Chondrocyte (in vitro differentiated cells): Measurements from ENCODE around the gene KLF15. TPM values are rescaled to one million over a fixed set of nuclear protein-coding genes. Genes with fewer than 3 reads are reported as not detected.

ENCODE experiments used
- DNase-seq: peaks from one replicate; pipeline ENCODE4 v3.0.0; 2021; ENCODE audit warnings: mixed read lengths, low spot score
- H3K27ac Mint-ChIP-seq: one replicate; pipeline ENCODE4 v1.8.0; 2021; ENCODE audit warnings: mild to moderate bottlenecking, moderate library complexity, mixed read lengths; ENCODE audit not compliant: unreplicated experiment
- H3K27me3 Mint-ChIP-seq: 2 replicates; pipeline ENCODE4 v1.8.0; 2021; ENCODE audit warnings: low read depth, mixed read lengths
- H3K36me3 Mint-ChIP-seq: 2 replicates; pipeline ENCODE4 v1.8.0; 2021; ENCODE audit warnings: low read depth, mixed read lengths
- H3K4me1 Mint-ChIP-seq: 2 replicates; pipeline ENCODE4 v1.8.0; 2021; ENCODE audit warnings: low read depth, mild to moderate bottlenecking, mixed read lengths
- H3K4me3 Mint-ChIP-seq: one replicate; pipeline ENCODE4 v1.8.0; 2021; ENCODE audit warnings: mild to moderate bottlenecking, moderate library complexity, mixed read lengths; ENCODE audit not compliant: unreplicated experiment
- H3K9me3 Mint-ChIP-seq: 2 replicates; pipeline ENCODE4 v1.8.0; 2021; ENCODE audit warnings: low read depth, mixed read lengths
- CTCF ChIP-seq: fragments of 200-600 bp; sonication (generic); IDR thresholded peaks from 2 replicates; pipeline ENCODE4 v1.5.0; 2021; ENCODE audit warnings: antibody characterized with exemption, mild to moderate bottlenecking, moderate library complexity
- total RNA-seq: library from RNA; stranded (reverse); gene quantifications from 3 replicates; pipeline ENCODE4 v1.2.1, GENCODE V29; 2021

The KLF15 gene
- total RNA-seq, 1 donor from 2014 or later = 1.3 TPM

- H3K27me3 Mint-ChIP-seq = no peaks in the 10 kb centered on the region
- no peaks in the 10 kb centered on the region for H3K4me1 Mint-ChIP-seq
- DNase-seq = no peak
- H3K27ac Mint-ChIP-seq = no peak overlapping the region
- H3K36me3 Mint-ChIP-seq = no peaks in the 10 kb centered on the region
- H3K9me3 Mint-ChIP-seq = no peaks in the 10 kb centered on the region
- no peak overlapping the region for H3K4me3 Mint-ChIP-seq
- peak; percentile 34 for TF ChIP-seq CTCF
Observed at GRCh38 chr3:126348308-126348920, 8.8 kb downstream of the KLF15 start.

GRCh38 chr3:126347543-126348161, 9.6 kb downstream of the KLF15 start:
- no peak overlapping the region for H3K27ac Mint-ChIP-seq
- TF ChIP-seq CTCF = no peak
- no peaks in the 10 kb centered on the region for H3K27me3 Mint-ChIP-seq
- no peaks in the 10 kb centered on the region for H3K36me3 Mint-ChIP-seq
- no peaks in the 10 kb centered on the region for H3K4me1 Mint-ChIP-seq
- H3K4me3 Mint-ChIP-seq = no peak overlapping the region
- H3K9me3 Mint-ChIP-seq = no peaks in the 10 kb centered on the region
- peak; percentile 75 for DNase-seq

GRCh38 chr3:126346466-126346865, 10.7 kb downstream of the KLF15 start:
- no peak for DNase-seq
- Mint-ChIP-seq H3K27ac (no peak overlapping the region), H3K27me3 (no peaks in the 10 kb centered on the region), H3K4me1 (no peaks in the 10 kb centered on the region), H3K4me3 (no peak overlapping the region), H3K9me3 (no peaks in the 10 kb centered on the region), H3K36me3 (no peaks in the 10 kb centered on the region)
- no peak for TF ChIP-seq CTCF

- DNase-seq = peak; percentile 83
- no peak for TF ChIP-seq CTCF
- no peaks in the 10 kb centered on the region for H3K27me3 Mint-ChIP-seq
- H3K4me3 Mint-ChIP-seq = no peak overlapping the region
- H3K9me3 Mint-ChIP-seq = no peaks in the 10 kb centered on the region
- H3K27ac Mint-ChIP-seq = no peak overlapping the region
- no peaks in the 10 kb centered on the region for H3K4me1 Mint-ChIP-seq
- no peaks in the 10 kb centered on the region for H3K36me3 Mint-ChIP-seq
Observed at GRCh38 chr3:126345641-126346460, 11.4 kb downstream of the KLF15 start.

GRCh38 chr3:126345231-126345630, 12.0 kb downstream of the KLF15 start:
- no peaks in the 10 kb centered on the region for H3K36me3 Mint-ChIP-seq
- H3K27ac Mint-ChIP-seq = no peak overlapping the region
- no peak overlapping the region for H3K4me3 Mint-ChIP-seq
- H3K27me3 Mint-ChIP-seq = no peaks in the 10 kb centered on the region
- no peak for DNase-seq
- no peaks in the 10 kb centered on the region for H3K4me1 Mint-ChIP-seq
- TF ChIP-seq CTCF = no peak
- H3K9me3 Mint-ChIP-seq = no peaks in the 10 kb centered on the region
